HG02840 (cell line): ENCODE data around the gene NLGN4Y.

Experiments
- ATAC-seq: cut with Tn5 transposase; IDR thresholded peaks from one replicate; pipeline ENCODE4 v1.9.1; 2021; ENCODE audit warnings: mild to moderate bottlenecking, moderate library complexity, moderate number of reproducible peaks; ENCODE audit not compliant: unreplicated experiment, low FRiP score

The NLGN4Y gene

GRCh38 chrY:14524272-14525231, at the start of gene NLGN4Y:
TSS of gene NLGN4Y (plus strand) at chrY:14524529. CDS start at chrY:14622120, 97,591 bp downstream.
- ATAC-seq: no peak

GRCh38 chrY:14485935-14486334, 38.4 kb upstream of the NLGN4Y start:
- no peak for ATAC-seq

GRCh38 chrY:14490226-14490625, 34.1 kb upstream of the NLGN4Y start:
- no peak for ATAC-seq

GRCh38 chrY:14498071-14498470, 26.3 kb upstream of the NLGN4Y start:
- no peak for ATAC-seq

GRCh38 chrY:14504592-14504991, 19.7 kb upstream of the NLGN4Y start:
- no peak for ATAC-seq

GRCh38 chrY:14522379-14522950, 1.9 kb upstream of the NLGN4Y start:
- ATAC-seq: no peak

GRCh38 chrY:14523491-14524271, 648 bp upstream of the NLGN4Y start:
- ATAC-seq: no peak

- ATAC-seq: no peak
These were observed 986 bp downstream of the NLGN4Y start for GRCh38 chrY:14525315-14525714.

- ATAC-seq: no peak
These were observed 4.0 kb downstream of the NLGN4Y start for GRCh38 chrY:14528361-14528760.

GRCh38 chrY:14536703-14537102, 12.4 kb downstream of the NLGN4Y start:
- ATAC-seq: no peak

GRCh38 chrY:14543506-14543905, 19.2 kb downstream of the NLGN4Y start:
- ATAC-seq: no peak

- no peak for ATAC-seq
These were observed 57.0 kb downstream of the NLGN4Y start for GRCh38 chrY:14581294-14581693.

GRCh38 chrY:14586725-14587124, 62.4 kb downstream of the NLGN4Y start:
- no peak for ATAC-seq

- no peak for ATAC-seq
These were observed 77.0 kb downstream of the NLGN4Y start for GRCh38 chrY:14601372-14601771.

- ATAC-seq: no peak
These were observed 93.3 kb downstream of the NLGN4Y start for GRCh38 chrY:14617625-14618024.

GRCh38 chrY:14618513-14618912, 94.2 kb downstream of the NLGN4Y start:
- ATAC-seq: no peak

GRCh38 chrY:14628208-14628607, 103.9 kb downstream of the NLGN4Y start:
- no peak for ATAC-seq

GRCh38 chrY:14631676-14632075, 107.3 kb downstream of the NLGN4Y start:
- ATAC-seq: no peak

GRCh38 chrY:14633718-14634117, 109.4 kb downstream of the NLGN4Y start:
- no peak for ATAC-seq

GRCh38 chrY:14634954-14635353, 110.6 kb downstream of the NLGN4Y start:
- no peak for ATAC-seq

GRCh38 chrY:14637551-14637950, 113.2 kb downstream of the NLGN4Y start:
- no peak for ATAC-seq
